DND-41 (cell line): ENCODE results near the gene NEDD4L.

Experiments used
- EZH2 ChIP-seq: IDR thresholded peaks from 3 replicates; pipeline ENCODE4 v1.6.1; 2012; ENCODE audit warnings: borderline replicate concordance, low read depth, mild to moderate bottlenecking, moderate library complexity, low read length, inconsistent platforms; ENCODE audit not compliant: severe bottlenecking
- TF ChIP-seq, protein P1 (sequence below): IDR thresholded peaks from 2 replicates; pipeline ENCODE4 v1.5.1; 2012; ENCODE audit warnings: borderline replicate concordance, low read length, moderate library complexity, mild to moderate bottlenecking; ENCODE audit not compliant: poor library complexity, severe bottlenecking; ENCODE audit errors: extremely low read depth

GRCh38 chr18:58390399-58390798 is 346.4 kb downstream of the NEDD4L start:
- TF ChIP-seq, protein P1, sequence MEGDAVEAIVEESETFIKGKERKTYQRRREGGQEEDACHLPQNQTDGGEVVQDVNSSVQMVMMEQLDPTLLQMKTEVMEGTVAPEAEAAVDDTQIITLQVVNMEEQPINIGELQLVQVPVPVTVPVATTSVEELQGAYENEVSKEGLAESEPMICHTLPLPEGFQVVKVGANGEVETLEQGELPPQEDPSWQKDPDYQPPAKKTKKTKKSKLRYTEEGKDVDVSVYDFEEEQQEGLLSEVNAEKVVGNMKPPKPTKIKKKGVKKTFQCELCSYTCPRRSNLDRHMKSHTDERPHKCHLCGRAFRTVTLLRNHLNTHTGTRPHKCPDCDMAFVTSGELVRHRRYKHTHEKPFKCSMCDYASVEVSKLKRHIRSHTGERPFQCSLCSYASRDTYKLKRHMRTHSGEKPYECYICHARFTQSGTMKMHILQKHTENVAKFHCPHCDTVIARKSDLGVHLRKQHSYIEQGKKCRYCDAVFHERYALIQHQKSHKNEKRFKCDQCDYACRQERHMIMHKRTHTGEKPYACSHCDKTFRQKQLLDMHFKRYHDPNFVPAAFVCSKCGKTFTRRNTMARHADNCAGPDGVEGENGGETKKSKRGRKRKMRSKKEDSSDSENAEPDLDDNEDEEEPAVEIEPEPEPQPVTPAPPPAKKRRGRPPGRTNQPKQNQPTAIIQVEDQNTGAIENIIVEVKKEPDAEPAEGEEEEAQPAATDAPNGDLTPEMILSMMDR = no peak
- TF ChIP-seq EZH2 = no peak
